A549 (cell line): ENCODE data around the gene RRM1. TPM values are rescaled to one million over a fixed set of nuclear protein-coding genes. Genes with fewer than 3 reads are reported as not detected.

Experiments
- ATAC-seq, 2 experiments: fragments of 200-7000 bp in 1 of 2; fragments of >200 bp in 1 of 2; cut with Nextera tagmentation in 1 of 2; cut with Tn5 transposase in 1 of 2; 3 replicates each; pipeline versions ENCODE4 v1.8.0 to v1.9.1; 2018 to 2020; ENCODE audit warnings: mild to moderate bottlenecking in 1 of 2, moderate library complexity in 1 of 2
- CTCF ChIA-PET: fragments of 300-600 bp; sonication (Branson Sonifier 250); formaldehyde crosslinking; extraction: SDS; loops from one replicate; lab custom pipeline; 2021; ENCODE audit warnings: antibody characterized with exemption, inconsistent platforms; lab: Yijun Ruan, JAX
- POLR2A ChIA-PET: fragments of 350-600 bp; formaldehyde crosslinking; extraction: SDS; loops from one replicate; lab custom pipeline; 2021; ENCODE audit warnings: antibody characterized with exemption, inconsistent platforms; lab: Yijun Ruan, JAX
- DNase-seq, 2 experiments: peaks; one replicate each; pipeline versions ENCODE4 v3.0.0 to v3.0.0-alpha.2; 2011 to 2016; ENCODE audit warnings: low read depth in 1 of 2, low spot score in 1 of 2
- FAIRE-seq: peaks from 2 replicates; lab custom pipeline; 2011; peaks lifted over from hg19 to GRCh38; lab: Jason Lieb, UNC
- H3K27ac ChIP-seq, 2 experiments: fragments of >200 bp; sonication (Bioruptor Twin); formaldehyde crosslinking; 3 replicates each; pipeline ENCODE4 v1.5.1; 2016 to 2017
- H3K4me1 ChIP-seq: fragments of >200 bp; sonication (Bioruptor Twin); formaldehyde crosslinking; 3 replicates; pipeline ENCODE4 v1.6.1; 2016
- H3K4me2 ChIP-seq: fragments of >200 bp; sonication (Bioruptor Twin); formaldehyde crosslinking; 3 replicates; pipeline ENCODE4 v1.6.1; 2016
- H3K4me3 ChIP-seq: fragments of >200 bp; sonication (Bioruptor Twin); formaldehyde crosslinking; 3 replicates; pipeline ENCODE4 v1.5.1; 2016
- H3K9me3 ChIP-seq: fragments of >200 bp; sonication (Bioruptor Twin); formaldehyde crosslinking; 3 replicates; pipeline ENCODE4 v1.6.1; 2016
- BHLHE40 ChIP-seq: IDR thresholded peaks from 2 replicates; pipeline ENCODE4 v1.6.1; 2012; ENCODE audit warnings: low read depth, low read length, inconsistent platforms
- CBX2 ChIP-seq: fragments of 200-600 bp; sonication (generic); IDR thresholded peaks from 2 replicates; pipeline ENCODE4 v1.6.1; 2016; ENCODE audit warnings: low read depth, mild to moderate bottlenecking, borderline replicate concordance
- CHD2 ChIP-seq: fragments of 150-350 bp; IDR thresholded peaks from 2 replicates; pipeline ENCODE4 v1.6.1; 2014; ENCODE audit warnings: low read length; ENCODE audit not compliant: partially characterized antibody
- EHF ChIP-seq: fragments of 250-450 bp; sonication (Bioruptor Pico); IDR thresholded peaks from 2 replicates; pipeline ENCODE4 v1.5.0; 2020; ENCODE audit warnings: mild to moderate bottlenecking
- FOSB ChIP-seq: fragments of 250-450 bp; sonication (Bioruptor Pico); IDR thresholded peaks from 2 replicates; pipeline ENCODE4 v1.5.0; 2020; ENCODE audit warnings: mild to moderate bottlenecking, moderate library complexity
- FOSL2 ChIP-seq, 2 experiments: fragments of 450-650 bp in 1 of 2; fragments of >200 bp in 1 of 2; sonication (Bioruptor Twin) in 1 of 2; formaldehyde crosslinking; IDR thresholded peaks; 2 replicates each; pipeline versions ENCODE4 v1.5.0 to v1.6.1; 2016 to 2020; ENCODE audit warnings: mild to moderate bottlenecking in 1 of 2, moderate library complexity in 1 of 2
- HEYL ChIP-seq: fragments of 250-450 bp; sonication (Bioruptor Pico); IDR thresholded peaks from 2 replicates; pipeline ENCODE4 v1.8.0; 2021; ENCODE audit warnings: mild to moderate bottlenecking, moderate library complexity
- HOXA7 ChIP-seq: fragments of 250-450 bp; sonication (Bioruptor Pico); IDR thresholded peaks from 2 replicates; pipeline ENCODE4 v1.5.0; 2020; ENCODE audit warnings: mild to moderate bottlenecking, moderate library complexity
- HOXB5 ChIP-seq: fragments of 250-450 bp; sonication (Bioruptor Pico); IDR thresholded peaks from 2 replicates; pipeline ENCODE4 v1.5.0; 2020; ENCODE audit warnings: mild to moderate bottlenecking, moderate library complexity
- KDM1A ChIP-seq: fragments of 200-600 bp; sonication (generic); IDR thresholded peaks from 2 replicates; pipeline ENCODE4 v1.6.1; 2016; ENCODE audit warnings: low read depth, mild to moderate bottlenecking
- KDM5A ChIP-seq: fragments of 200-600 bp; sonication (generic); IDR thresholded peaks from 2 replicates; pipeline ENCODE4 v1.6.1; 2016; ENCODE audit warnings: antibody characterized with exemption, mild to moderate bottlenecking
- MAFK ChIP-seq: fragments of 450-650 bp; IDR thresholded peaks from 2 replicates; pipeline ENCODE4 v1.6.1; 2014; ENCODE audit not compliant: partially characterized antibody
- MAZ ChIP-seq: fragments of 150-350 bp; IDR thresholded peaks from 2 replicates; pipeline ENCODE4 v1.6.1; 2014; ENCODE audit warnings: antibody characterized with exemption, low read depth, low read length, borderline replicate concordance
- NFE2L2 ChIP-seq: fragments of 150-350 bp; conservative IDR thresholded peaks from 2 replicates; pipeline ENCODE4 v1.6.1; 2014; ENCODE audit warnings: low read length
- POLR2AphosphoS2 ChIP-seq: conservative IDR thresholded peaks from 2 replicates; pipeline ENCODE4 v1.6.1; 2012; ENCODE audit warnings: low read length, improper control_type of control experiment, inconsistent platforms
- SMC3 ChIP-seq: fragments of >200 bp; sonication (Bioruptor Twin); formaldehyde crosslinking; IDR thresholded peaks from 3 replicates; pipeline ENCODE4 v1.6.1; 2018; ENCODE audit warnings: inconsistent platforms
- SREBF2 ChIP-seq: fragments of 450-650 bp; IDR thresholded peaks from 2 replicates; pipeline ENCODE4 v1.6.1; 2014; ENCODE audit warnings: mild to moderate bottlenecking, moderate library complexity
- TFCP2L1 ChIP-seq: fragments of 250-450 bp; sonication (Bioruptor Pico); IDR thresholded peaks from 2 replicates; pipeline ENCODE4 v1.5.0; 2021; ENCODE audit warnings: mild to moderate bottlenecking
- TP53 ChIP-seq: fragments of 250-450 bp; sonication (Bioruptor Pico); IDR thresholded peaks from 2 replicates; pipeline ENCODE4 v1.5.0; 2021; ENCODE audit warnings: mild to moderate bottlenecking, moderate library complexity
- ZC3H11A ChIP-seq: fragments of 450-650 bp; IDR thresholded peaks from 2 replicates; pipeline ENCODE4 v1.6.1; 2014; ENCODE audit warnings: antibody characterized with exemption, mild to moderate bottlenecking
- ZFP36 ChIP-seq: fragments of 450-650 bp; IDR thresholded peaks from 2 replicates; pipeline ENCODE4 v1.6.1; 2014; ENCODE audit warnings: borderline replicate concordance; ENCODE audit not compliant: partially characterized antibody
- ZNF302 ChIP-seq: fragments of 250-450 bp; sonication (Bioruptor Pico); IDR thresholded peaks from 2 replicates; pipeline ENCODE4 v1.9.0; 2021; ENCODE audit warnings: inconsistent platforms, mild to moderate bottlenecking, moderate library complexity
- WGBS: methylation state at CpG from one replicate; pipeline ENCODE4 v1.1.6; 2017; ENCODE audit errors: missing lambda C conversion rate; 5-methylcytosine and 5-hydroxymethylcytosine counted together
- polyA plus RNA-seq, 4 experiments: library from polyadenylated mRNA; depleted of rRNA in 3 of 4; stranded (reverse); fragments of >200 nt; fragmentation: RNase III in 1 of 4; extraction: RNeasy Plus Mini Kit Qiagen cat#74134 plus additional on column Dnase treatment in 1 of 4; gene quantifications; 2 replicates in 3 of 4; 3 replicates in 1 of 4; pipeline ENCODE4 v1.2.3, GENCODE V29; 2011 to 2017
- TF ChIP-seq, protein P1 (sequence below): fragments of >200 bp; sonication (Bioruptor Twin); formaldehyde crosslinking; IDR thresholded peaks from 2 replicates; pipeline ENCODE4 v1.6.1; 2016
- TF ChIP-seq, protein P2 (sequence below): IDR thresholded peaks from 2 replicates; pipeline ENCODE4 v1.6.1; 2012; ENCODE audit warnings: low read depth, borderline replicate concordance

The RRM1 gene
- polyA plus RNA-seq, 2 of the 4 experiments (the other 2 are of a cell fraction) = 91.4 to 120 TPM

DNA sequence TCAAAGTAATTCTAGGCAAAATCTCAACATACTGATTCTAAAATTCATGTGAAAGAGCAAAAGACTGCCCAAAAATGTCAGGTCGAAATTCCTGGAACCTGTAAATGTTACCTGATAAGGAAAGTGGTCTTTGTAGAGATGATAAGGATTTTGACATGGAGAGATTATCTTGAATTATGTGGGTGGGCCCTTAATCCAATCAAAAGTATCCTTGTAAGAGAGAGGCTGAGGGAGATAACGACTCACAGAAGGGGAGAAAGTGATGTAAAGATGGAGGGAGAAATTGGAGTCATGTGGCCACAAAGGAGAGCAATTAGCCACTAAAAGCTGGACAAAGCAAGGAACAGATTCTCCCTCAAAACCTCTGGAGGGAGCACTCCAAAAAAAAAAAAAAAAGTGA, 20.5 kb downstream of the RRM1 start:
- CTCF ChIA-PET = no interaction called here
- no peak overlapping the region for H3K4me2 ChIP-seq
- H3K9me3 ChIP-seq = no peaks in the 10 kb centered on the region
- no peaks in the 10 kb centered on the region for H3K4me1 ChIP-seq
- FAIRE-seq (no peak), DNase-seq (no peak), ATAC-seq (no peak)
- no peak for TF ChIP-seq HOXB5 (CRISPR knock-in tag)
- no peak for TF ChIP-seq HEYL (CRISPR knock-in tag)
- TF ChIP-seq FOSB (CRISPR knock-in tag) = no peak
- no peak for TF ChIP-seq MAZ
- TF ChIP-seq SREBF2 = no peak
- TF ChIP-seq TP53 = no peak
- TF ChIP-seq ZNF302 (CRISPR knock-in tag) = no peak
- no peak for TF ChIP-seq SMC3
- no peak for TF ChIP-seq FOSL2 (IDR thresholded peaks at IDR 0.05)
- TF ChIP-seq FOSL2 (CRISPR knock-in tag; IDR thresholded peaks at IDR 0.05) = no peak
- TF ChIP-seq NFE2L2 = no peak
- no peak for TF ChIP-seq MAFK
- no peak for TF ChIP-seq TFCP2L1 (CRISPR knock-in tag)
- TF ChIP-seq BHLHE40 = no peak
- no peak for TF ChIP-seq POLR2AphosphoS2
- TF ChIP-seq, protein P1, sequence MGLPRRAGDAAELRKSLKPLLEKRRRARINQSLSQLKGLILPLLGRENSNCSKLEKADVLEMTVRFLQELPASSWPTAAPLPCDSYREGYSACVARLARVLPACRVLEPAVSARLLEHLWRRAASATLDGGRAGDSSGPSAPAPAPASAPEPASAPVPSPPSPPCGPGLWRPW = no peak
- POLR2A ChIA-PET = no interaction called here
- H3K27ac ChIP-seq = no peak overlapping the region
- 89% methylated on average over 2 of the region's 2 CpGs for WGBS
- H3K4me3 ChIP-seq = no peak overlapping the region

DNA sequence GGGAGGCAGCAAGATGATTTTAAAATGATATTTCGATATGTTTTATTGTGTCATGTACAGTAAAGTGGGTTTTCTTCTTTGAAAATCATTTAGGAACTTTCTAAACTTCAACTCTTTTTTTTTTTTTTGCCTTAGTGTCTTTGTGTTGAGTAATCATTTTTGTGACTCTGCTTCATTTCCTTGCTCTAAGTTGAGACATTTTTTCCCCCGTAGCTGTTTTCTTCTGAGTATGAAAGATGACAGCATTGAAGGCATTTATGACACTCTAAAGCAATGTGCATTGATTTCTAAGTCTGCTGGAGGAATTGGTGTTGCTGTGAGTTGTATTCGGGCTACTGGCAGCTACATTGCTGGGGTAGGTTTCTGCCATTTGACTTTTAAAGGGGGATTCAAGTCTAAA, 23.5 kb downstream of the RRM1 start:
- ATAC-seq = no peak
- CTCF ChIA-PET = no interaction called here

DNA sequence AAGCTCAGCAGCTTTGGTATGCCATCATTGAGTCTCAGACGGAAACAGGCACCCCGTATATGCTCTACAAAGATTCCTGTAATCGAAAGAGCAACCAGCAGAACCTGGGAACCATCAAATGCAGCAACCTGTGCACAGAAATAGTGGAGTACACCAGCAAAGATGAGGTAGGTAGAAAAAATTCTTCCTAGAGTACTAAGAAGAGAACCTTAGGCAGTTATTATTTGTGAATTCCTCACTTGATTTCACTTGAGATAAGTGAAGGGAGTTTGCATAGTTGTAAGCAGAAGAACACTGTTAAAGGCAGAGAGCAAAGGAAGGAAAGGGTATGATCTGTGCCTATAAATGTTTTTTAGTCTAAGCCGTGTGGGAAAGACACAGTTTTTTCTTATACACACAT, 28.6 kb downstream of the RRM1 start:
- DNase-seq = no peak
- Histone ChIP-seq H3K4me3 (no peak overlapping the region), H3K27ac (no peak overlapping the region), H3K4me2 (no peak overlapping the region), H3K9me3 (no peaks in the 10 kb centered on the region), H3K4me1 (no peaks in the 10 kb centered on the region)
- CTCF ChIA-PET = no interaction called here
- 88% methylated on average over 4 of the region's 4 CpGs for WGBS
- no peak for TF ChIP-seq KDM1A
- TF ChIP-seq KDM5A = no peak
- TF ChIP-seq EHF (CRISPR knock-in tag) = no peak
- TF ChIP-seq CBX2 = no peak
- no peak for TF ChIP-seq MAFK
- no peak for ATAC-seq
- POLR2A ChIA-PET = no interaction called here
- peak; percentile 46 for FAIRE-seq

More for the DNA sequence above, 23.5 kb downstream of the RRM1 start:
- TF ChIP-seq MAFK (peak; percentile 33), SMC3 (no peak)
- Histone ChIP-seq H3K9me3 (no peaks in the 10 kb centered on the region), H3K4me1 (no peaks in the 10 kb centered on the region), H3K4me3 (no peak overlapping the region), H3K4me2 (no peak overlapping the region), H3K27ac (no peak overlapping the region)
- POLR2A ChIA-PET = no interaction called here
- no peak for DNase-seq
- 83% methylated on average over 3 of the region's 3 CpGs for WGBS
- FAIRE-seq = no peak

DNA sequence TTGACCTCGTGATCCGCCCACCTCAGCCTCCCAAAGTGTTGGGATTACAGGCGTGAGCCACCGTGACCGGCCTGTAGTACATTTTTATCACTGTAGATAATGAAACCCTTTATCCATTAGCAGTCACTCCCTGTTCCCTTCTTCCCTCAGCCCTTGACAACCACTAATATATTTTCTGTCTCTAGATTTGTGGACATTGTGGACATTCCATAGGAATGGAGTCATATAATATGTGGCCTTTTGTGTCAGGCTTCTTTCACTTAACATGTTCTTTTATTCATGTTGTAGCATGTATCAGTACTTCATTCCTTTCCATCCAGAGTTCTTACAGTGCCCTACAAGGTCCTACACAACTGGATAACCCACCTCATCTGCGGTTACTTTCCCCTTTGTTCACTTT, 30.5 kb downstream of the RRM1 start:
- no peak for DNase-seq
- TF ChIP-seq HOXA7 (no peak), ZFP36 (no peak), ZC3H11A (no peak), FOSB (CRISPR knock-in tag) (no peak), KDM1A (no peak), CHD2 (no peak), NFE2L2 (no peak)
- TF ChIP-seq, protein P2, sequence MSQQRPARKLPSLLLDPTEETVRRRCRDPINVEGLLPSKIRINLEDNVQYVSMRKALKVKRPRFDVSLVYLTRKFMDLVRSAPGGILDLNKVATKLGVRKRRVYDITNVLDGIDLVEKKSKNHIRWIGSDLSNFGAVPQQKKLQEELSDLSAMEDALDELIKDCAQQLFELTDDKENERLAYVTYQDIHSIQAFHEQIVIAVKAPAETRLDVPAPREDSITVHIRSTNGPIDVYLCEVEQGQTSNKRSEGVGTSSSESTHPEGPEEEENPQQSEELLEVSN = no peak
- ChIA-PET POLR2A (no interaction called here), CTCF (no interaction called here)
- no peak for FAIRE-seq
- H3K4me3 ChIP-seq = no peak overlapping the region
- peak in 1 of 2 experiments; percentile 36; a peak in 1 of 6 replicates for ATAC-seq
- WGBS = 97% methylated on average over 6 of the region's 6 CpGs
- H3K4me2 ChIP-seq = no peak overlapping the region
- no peak overlapping the region for H3K27ac ChIP-seq
- H3K4me1 ChIP-seq = no peaks in the 10 kb centered on the region
- H3K9me3 ChIP-seq = no peaks in the 10 kb centered on the region
